HL-60 (cell line): ENCODE results near the gene CCDC182.

Source experiments
- DNase-seq, 2 experiments: peaks; one replicate each; pipeline ENCODE4 v3.0.0-alpha.2; 2010 to 2020; ENCODE audit warnings: low read depth in 1 of 2, low spot score in 1 of 2
- H3K27ac ChIP-seq: fragments of 250-450 bp; sonication (Bioruptor Pico); replicated peaks from 2 replicates; pipeline ENCODE4 v1.5.1; 2020; ENCODE audit warnings: mild to moderate bottlenecking, moderate library complexity
- H3K27me3 ChIP-seq: fragments of 250-450 bp; sonication (Bioruptor Pico); 2 replicates; pipeline ENCODE4 v1.5.1; 2021; ENCODE audit warnings: mild to moderate bottlenecking, moderate library complexity; ENCODE audit not compliant: insufficient read depth, poor library complexity, severe bottlenecking
- H3K4me3 ChIP-seq: replicated peaks from 2 replicates; pipeline ENCODE4 v1.5.1; 2011; ENCODE audit warnings: mild to moderate bottlenecking, control low read depth, low read length; ENCODE audit not compliant: insufficient read depth
- GABPA ChIP-seq: IDR thresholded peaks from 2 replicates; pipeline ENCODE4 v1.6.1; 2012; ENCODE audit warnings: low read depth
- POLR2AphosphoS5 ChIP-seq: IDR thresholded peaks from 2 replicates; pipeline ENCODE4 v1.6.1; 2012; ENCODE audit warnings: low read depth
- SPI1 ChIP-seq: IDR thresholded peaks from 2 replicates; pipeline ENCODE4 v1.6.1; 2012; ENCODE audit warnings: low read depth, mild to moderate bottlenecking, borderline replicate concordance
- TF ChIP-seq, protein P1 (sequence below): IDR thresholded peaks from 2 replicates; pipeline ENCODE4 v1.6.1; 2012; ENCODE audit warnings: low read depth; ENCODE audit not compliant: insufficient replicate concordance
- TF ChIP-seq, protein P2 (sequence below): IDR thresholded peaks from one replicate; pipeline ENCODE4 v1.5.1; 2011; ENCODE audit warnings: low read length, control low read depth, inconsistent platforms; ENCODE audit not compliant: insufficient read depth

Gene CCDC182

DNA sequence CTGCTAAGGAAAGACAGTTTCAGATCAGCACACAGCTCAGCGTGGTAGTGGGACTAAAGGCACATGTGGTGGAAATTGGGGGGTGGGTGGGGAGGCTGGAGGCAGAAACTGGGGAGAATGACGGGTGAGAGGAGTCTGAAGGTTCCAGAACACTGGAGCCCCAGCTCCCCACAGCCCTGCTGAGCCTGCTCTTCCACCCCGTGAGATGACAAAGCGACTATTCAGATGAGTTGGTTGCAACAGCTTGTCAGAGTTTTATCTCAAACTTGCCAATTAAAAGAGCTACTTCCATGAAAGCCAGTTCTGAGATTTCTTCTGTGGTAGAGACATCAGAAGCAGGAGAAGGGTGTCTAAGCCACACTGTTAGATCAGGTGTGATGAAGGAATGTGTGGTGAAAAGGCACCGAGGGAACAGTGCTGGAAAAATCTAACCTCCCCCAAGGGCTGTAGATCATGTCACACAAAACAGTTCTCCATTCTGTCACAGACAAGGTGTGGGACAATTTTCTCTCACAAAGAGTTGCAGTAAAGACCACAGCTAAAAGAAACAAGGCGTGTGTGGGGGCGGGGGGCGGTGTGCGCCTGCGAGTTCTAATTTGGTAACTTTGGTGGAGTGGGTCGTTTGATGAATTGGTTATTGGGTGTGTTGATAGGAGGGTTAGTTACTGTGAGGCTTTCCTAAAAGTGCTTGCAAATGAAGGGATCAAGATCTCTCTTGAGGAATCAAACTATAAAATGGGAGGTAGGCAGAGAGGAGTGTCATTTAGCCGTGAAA, 39.0 kb downstream of the CCDC182 start:
- no peaks in the 10 kb centered on the region for H3K27me3 ChIP-seq
- no peak for DNase-seq
- TF ChIP-seq, protein P1, sequence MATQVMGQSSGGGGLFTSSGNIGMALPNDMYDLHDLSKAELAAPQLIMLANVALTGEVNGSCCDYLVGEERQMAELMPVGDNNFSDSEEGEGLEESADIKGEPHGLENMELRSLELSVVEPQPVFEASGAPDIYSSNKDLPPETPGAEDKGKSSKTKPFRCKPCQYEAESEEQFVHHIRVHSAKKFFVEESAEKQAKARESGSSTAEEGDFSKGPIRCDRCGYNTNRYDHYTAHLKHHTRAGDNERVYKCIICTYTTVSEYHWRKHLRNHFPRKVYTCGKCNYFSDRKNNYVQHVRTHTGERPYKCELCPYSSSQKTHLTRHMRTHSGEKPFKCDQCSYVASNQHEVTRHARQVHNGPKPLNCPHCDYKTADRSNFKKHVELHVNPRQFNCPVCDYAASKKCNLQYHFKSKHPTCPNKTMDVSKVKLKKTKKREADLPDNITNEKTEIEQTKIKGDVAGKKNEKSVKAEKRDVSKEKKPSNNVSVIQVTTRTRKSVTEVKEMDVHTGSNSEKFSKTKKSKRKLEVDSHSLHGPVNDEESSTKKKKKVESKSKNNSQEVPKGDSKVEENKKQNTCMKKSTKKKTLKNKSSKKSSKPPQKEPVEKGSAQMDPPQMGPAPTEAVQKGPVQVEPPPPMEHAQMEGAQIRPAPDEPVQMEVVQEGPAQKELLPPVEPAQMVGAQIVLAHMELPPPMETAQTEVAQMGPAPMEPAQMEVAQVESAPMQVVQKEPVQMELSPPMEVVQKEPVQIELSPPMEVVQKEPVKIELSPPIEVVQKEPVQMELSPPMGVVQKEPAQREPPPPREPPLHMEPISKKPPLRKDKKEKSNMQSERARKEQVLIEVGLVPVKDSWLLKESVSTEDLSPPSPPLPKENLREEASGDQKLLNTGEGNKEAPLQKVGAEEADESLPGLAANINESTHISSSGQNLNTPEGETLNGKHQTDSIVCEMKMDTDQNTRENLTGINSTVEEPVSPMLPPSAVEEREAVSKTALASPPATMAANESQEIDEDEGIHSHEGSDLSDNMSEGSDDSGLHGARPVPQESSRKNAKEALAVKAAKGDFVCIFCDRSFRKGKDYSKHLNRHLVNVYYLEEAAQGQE = no peak
- TF ChIP-seq GABPA (no peak), POLR2AphosphoS5 (no peak), SPI1 (no peak)
- TF ChIP-seq, protein P2, sequence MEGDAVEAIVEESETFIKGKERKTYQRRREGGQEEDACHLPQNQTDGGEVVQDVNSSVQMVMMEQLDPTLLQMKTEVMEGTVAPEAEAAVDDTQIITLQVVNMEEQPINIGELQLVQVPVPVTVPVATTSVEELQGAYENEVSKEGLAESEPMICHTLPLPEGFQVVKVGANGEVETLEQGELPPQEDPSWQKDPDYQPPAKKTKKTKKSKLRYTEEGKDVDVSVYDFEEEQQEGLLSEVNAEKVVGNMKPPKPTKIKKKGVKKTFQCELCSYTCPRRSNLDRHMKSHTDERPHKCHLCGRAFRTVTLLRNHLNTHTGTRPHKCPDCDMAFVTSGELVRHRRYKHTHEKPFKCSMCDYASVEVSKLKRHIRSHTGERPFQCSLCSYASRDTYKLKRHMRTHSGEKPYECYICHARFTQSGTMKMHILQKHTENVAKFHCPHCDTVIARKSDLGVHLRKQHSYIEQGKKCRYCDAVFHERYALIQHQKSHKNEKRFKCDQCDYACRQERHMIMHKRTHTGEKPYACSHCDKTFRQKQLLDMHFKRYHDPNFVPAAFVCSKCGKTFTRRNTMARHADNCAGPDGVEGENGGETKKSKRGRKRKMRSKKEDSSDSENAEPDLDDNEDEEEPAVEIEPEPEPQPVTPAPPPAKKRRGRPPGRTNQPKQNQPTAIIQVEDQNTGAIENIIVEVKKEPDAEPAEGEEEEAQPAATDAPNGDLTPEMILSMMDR = no peak

DNA sequence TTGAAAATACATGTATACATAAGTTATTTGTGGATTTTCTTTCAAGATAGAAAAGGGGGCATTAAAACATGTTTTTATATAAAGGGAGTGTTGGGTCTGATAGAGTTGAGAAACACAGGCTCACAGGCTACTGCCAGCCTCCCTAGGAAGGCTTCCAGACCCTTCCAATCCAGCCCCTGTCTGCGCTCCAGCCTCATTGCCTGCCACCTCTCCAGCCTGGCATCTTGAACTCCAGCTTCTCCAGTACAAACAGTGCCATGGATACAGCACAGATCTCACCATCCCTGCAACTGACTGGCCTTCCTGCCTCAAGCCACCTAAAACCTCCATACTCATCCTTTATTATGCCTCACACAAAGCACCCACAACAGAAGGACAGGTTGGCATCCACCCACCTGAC, 40.7 kb downstream of the CCDC182 start:
- H3K4me3 ChIP-seq = no peak overlapping the region
- TF ChIP-seq, protein P1 = no peak
- no peak for TF ChIP-seq GABPA
- no peak for TF ChIP-seq POLR2AphosphoS5
- TF ChIP-seq SPI1 = no peak
- TF ChIP-seq, protein P2 = no peak
- DNase-seq = no peak
- no peaks in the 10 kb centered on the region for H3K27me3 ChIP-seq
- H3K27ac ChIP-seq = no peak overlapping the region

More for the DNA sequence above, 39.0 kb downstream of the CCDC182 start:
- H3K27ac ChIP-seq = no peak overlapping the region
- no peak overlapping the region for H3K4me3 ChIP-seq

DNA sequence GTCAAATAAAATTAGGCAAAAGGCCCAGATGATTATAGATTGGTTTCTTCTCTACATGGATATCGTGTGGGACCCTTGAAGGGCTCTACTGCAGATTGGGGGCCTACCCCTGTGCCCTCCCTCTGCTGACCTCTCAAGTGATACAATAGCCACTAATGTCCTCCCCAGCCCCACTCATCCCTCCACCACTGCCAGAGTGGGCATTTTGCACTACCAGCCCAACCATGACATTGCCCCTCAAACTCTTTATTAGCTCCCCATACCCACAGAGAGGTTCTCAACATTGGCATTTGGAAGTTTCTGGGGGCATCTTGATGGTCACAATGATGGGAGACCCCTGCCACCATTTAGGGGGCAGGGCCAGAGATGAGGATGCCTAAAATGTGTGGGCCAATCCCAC, 41.8 kb downstream of the CCDC182 start:
- Histone ChIP-seq H3K27me3 (no peaks in the 10 kb centered on the region), H3K4me3 (no peak overlapping the region)
- TF ChIP-seq, protein P1 = no peak
- no peak for TF ChIP-seq SPI1
- TF ChIP-seq, protein P2 = no peak
- no peak for TF ChIP-seq GABPA
- TF ChIP-seq POLR2AphosphoS5 = no peak

More for the DNA sequence above, 41.8 kb downstream of the CCDC182 start:
- no peak overlapping the region for H3K27ac ChIP-seq
- no peak for DNase-seq
